ENCODE measurements around the gene GIMD1. TPM values are rescaled to one million over a fixed set of nuclear protein-coding genes. Genes with fewer than 3 reads are reported as not detected.

The GIMD1 gene
- total and polyA plus RNA-seq, 4 donors, result not detected

GRCh38 chr4:106317815-106318214, 50.8 kb downstream of the GIMD1 start:
- TF ChIP-seq ZBTB33 (IDR thresholded peaks at IDR 0.05) (no peak), RXRA (IDR thresholded peaks at IDR 0.05) (no peak), ATF3 (IDR thresholded peaks at IDR 0.05) (no peak), GABPA (IDR thresholded peaks at IDR 0.05 in 1 of 2, conservative IDR thresholded peaks at IDR 0.05 in 1 of 2) (no peak), RAD21 (IDR thresholded peaks at IDR 0.05) (no peak), EGR1 (IDR thresholded peaks at IDR 0.05; ENCODE audit: low read depth in 2 of 2) (no peak)
- peak overlapping the region in 2 of 3 donors; percentile 73 to 97 for H3K4me3 ChIP-seq (ENCODE audit: low read depth in 1 of 3, low read length in 3 of 3)
- 76% methylated on average over 1 of the region's 1 CpG for WGBS
- peaks cover 4 to 25% (median 24%) of the 10 kb centered on the region in 4 donors for H3K4me1 ChIP-seq (ENCODE audit: control insufficient read depth in 4 of 4, insufficient read depth in 4 of 4, low read length in 3 of 4)
- DNase-seq (ENCODE audit: low spot score), result no peak
- no peaks in the 10 kb centered on the region for H3K36me3 ChIP-seq (ENCODE audit: control insufficient read depth in 4 of 4, insufficient read depth in 3 of 4, low read depth in 1 of 4, low read length in 3 of 4)
- H3K9ac ChIP-seq (ENCODE audit: low read depth in 1 of 2, low read length in 2 of 2), result peak overlapping the region in 1 of 2 donors; percentile 11
- H3K27ac ChIP-seq (ENCODE audit: low read depth in 1 of 2, low read length in 2 of 2), result no peak overlapping the region
- no peaks in the 10 kb centered on the region for H3K27me3 ChIP-seq (ENCODE audit: control insufficient read depth in 4 of 4, insufficient read depth in 4 of 4, low read length in 3 of 4)
- no peaks in the 10 kb centered on the region for H3K9me3 ChIP-seq (ENCODE audit: control insufficient read depth in 4 of 4, low read length in 3 of 4)

- Histone ChIP-seq H3K9me3 (ENCODE audit: control insufficient read depth in 4 of 4, low read length in 3 of 4) (no peaks in the 10 kb centered on the region), H3K36me3 (ENCODE audit: control insufficient read depth in 4 of 4, insufficient read depth in 3 of 4, low read depth in 1 of 4, low read length in 3 of 4) (no peaks in the 10 kb centered on the region), H3K27ac (ENCODE audit: low read depth in 1 of 2, low read length in 2 of 2) (peak overlapping the region; percentile 97), H3K4me3 (ENCODE audit: low read depth in 1 of 3, low read length in 3 of 3) (peak overlapping the region; percentile 72 to 97 (median 73)), H3K4me1 (ENCODE audit: control insufficient read depth in 4 of 4, insufficient read depth in 4 of 4, low read length in 3 of 4) (peaks cover 4 to 25% (median 24%) of the 10 kb centered on the region in 4 donors), H3K9ac (ENCODE audit: low read depth in 1 of 2, low read length in 2 of 2) (peak overlapping the region; percentile 95 to 96), H3K27me3 (ENCODE audit: control insufficient read depth in 4 of 4, insufficient read depth in 4 of 4, low read length in 3 of 4) (no peaks in the 10 kb centered on the region)
- DNase-seq (ENCODE audit: low spot score), result no peak
- WGBS, result 3% methylated on average over 13 of the region's 13 CpGs
- TF ChIP-seq EGR1 (IDR thresholded peaks at IDR 0.05; ENCODE audit: low read depth in 2 of 2) (no peak), FOXA2 (IDR thresholded peaks at IDR 0.05) (no peak), NR2F2 (IDR thresholded peaks at IDR 0.05) (no peak), JUND (IDR thresholded peaks at IDR 0.05) (no peak), CTCF (IDR thresholded peaks at IDR 0.05; ENCODE audit: low read depth, low read length, missing input control) (no peak), MAX (IDR thresholded peaks at IDR 0.05) (no peak), SP1 (IDR thresholded peaks at IDR 0.05) (no peak), ATF3 (IDR thresholded peaks at IDR 0.05) (no peak), TAF1 (conservative IDR thresholded peaks at IDR 0.05) (no peak), YY1 (IDR thresholded peaks at IDR 0.05) (no peak), HNF4A (conservative IDR thresholded peaks at IDR 0.05) (no peak), ZBTB33 (IDR thresholded peaks at IDR 0.05) (no peak)
These were observed 51.7 kb downstream of the GIMD1 start for GRCh38 chr4:106316773-106317409.
